ENCODE measurements around the gene TIMM13.
A peak's percentile ranks its signal among the peaks of the same experiment; 100 is the strongest.

The TIMM13 gene

GRCh38 chr19:2382530-2383222 lies 44.7 kb downstream of the TIMM13 start:
- peak in 1 of 3 donors; percentile 33 for DNase-seq
- Histone ChIP-seq H3K9me3 (ENCODE audit: control extremely low read depth in 1 of 5, control insufficient read depth in 4 of 5, insufficient read depth in 2 of 5, low read depth in 1 of 5, low read length in 4 of 5) (peaks cover 0 to 7% (median 3%) of the 10 kb centered on the region in 5 experiments), H3K4me1 (ENCODE audit: control extremely low read depth in 1 of 4, control insufficient read depth in 4 of 4, insufficient read depth in 4 of 4, low read length in 3 of 4) (peaks cover 0 to 12% (median 5%) of the 10 kb centered on the region in 4 experiments), H3K4me3 (ENCODE audit: control insufficient read depth in 1 of 7, extremely low read depth in 1 of 7, insufficient read depth in 4 of 7, low read depth in 2 of 7, low read length in 6 of 7) (no peak overlapping the region), H3K27me3 (replicated peaks in 2 of 5; ENCODE audit: control insufficient read depth in 4 of 5, insufficient read depth in 5 of 5, low read length in 4 of 5) (no peaks in the 10 kb centered on the region), H3K36me3 (ENCODE audit: control insufficient read depth in 4 of 4, insufficient read depth in 4 of 4, low read length in 3 of 4) (no peaks in the 10 kb centered on the region), H3K27ac (ENCODE audit: insufficient read depth in 1 of 2, low read depth in 1 of 2, low read length in 2 of 2, poor library complexity in 1 of 2, severe bottlenecking in 2 of 2) (no peak overlapping the region)
- POLR2A ChIA-PET = interaction anchor here (0.9 kb wide), 1 partner anchor 85 kb away, joined by 3 read pairs; no protein-coding TSS in a partner anchor
- WGBS (ENCODE audit: insufficient coverage) = 97% methylated on average over 8 of the region's 13 CpGs
- CTCF ChIA-PET = interaction anchor here (1.5 to 1.9 kb wide), 3 partner anchors 10 to 45 kb away, joined by 3 to 5 read pairs (median 5); no protein-coding TSS in a partner anchor

- ChIA-PET CTCF (interaction anchor here (2.2 to 2.7 kb wide), 2 partner anchors 11 to 13 kb away, joined by 7 to 10 read pairs; no protein-coding TSS in a partner anchor), POLR2A (no interaction called here)
- DNase-seq = peak in 2 of 3 donors; percentile 30 to 51
- no peaks in the 10 kb centered on the region for H3K36me3 ChIP-seq (ENCODE audit: control insufficient read depth in 4 of 4, insufficient read depth in 4 of 4, low read length in 3 of 4)
- no peaks in the 10 kb centered on the region for H3K27me3 ChIP-seq (replicated peaks in 2 of 5; ENCODE audit: control insufficient read depth in 4 of 5, insufficient read depth in 5 of 5, low read length in 4 of 5)
- peaks cover 0 to 12% (median 5%) of the 10 kb centered on the region in 4 experiments for H3K4me1 ChIP-seq (ENCODE audit: control extremely low read depth in 1 of 4, control insufficient read depth in 4 of 4, insufficient read depth in 4 of 4, low read length in 3 of 4)
- 91% methylated on average over 10 of the region's 18 CpGs for WGBS (ENCODE audit: insufficient coverage)
- peaks cover 0 to 7% (median 3%) of the 10 kb centered on the region in 5 experiments for H3K9me3 ChIP-seq (ENCODE audit: control extremely low read depth in 1 of 5, control insufficient read depth in 4 of 5, insufficient read depth in 2 of 5, low read depth in 1 of 5, low read length in 4 of 5)
- no peak overlapping the region for H3K27ac ChIP-seq (ENCODE audit: insufficient read depth in 1 of 2, low read depth in 1 of 2, low read length in 2 of 2, poor library complexity in 1 of 2, severe bottlenecking in 2 of 2)
- no peak overlapping the region for H3K4me3 ChIP-seq (ENCODE audit: control insufficient read depth in 1 of 7, extremely low read depth in 1 of 7, insufficient read depth in 4 of 7, low read depth in 2 of 7, low read length in 6 of 7)
Observed at GRCh38 chr19:2381148-2381820, 46.1 kb downstream of the TIMM13 start.

GRCh38 chr19:2380567-2380966 lies 46.8 kb downstream of the TIMM13 start:
- H3K4me1 ChIP-seq (ENCODE audit: control extremely low read depth in 1 of 4, control insufficient read depth in 4 of 4, insufficient read depth in 4 of 4, low read length in 3 of 4) = peaks cover 0 to 11% (median 5%) of the 10 kb centered on the region in 4 experiments

GRCh38 chr19:2376784-2377519 lies 50.4 kb downstream of the TIMM13 start:
- WGBS (ENCODE audit: insufficient coverage) = 99% methylated on average over 9 of the region's 15 CpGs

More at GRCh38 chr19:2380567-2380966, 46.8 kb downstream of the TIMM13 start:
- ChIA-PET CTCF (interaction anchor here (1.0 to 2.7 kb wide), 5 partner anchors 12 to 27 kb away, joined by 3 to 10 read pairs (median 3); no protein-coding TSS in a partner anchor), POLR2A (no interaction called here)
- Histone ChIP-seq H3K27ac (ENCODE audit: insufficient read depth in 1 of 2, low read depth in 1 of 2, low read length in 2 of 2, poor library complexity in 1 of 2, severe bottlenecking in 2 of 2) (no peak overlapping the region), H3K9me3 (ENCODE audit: control extremely low read depth in 1 of 5, control insufficient read depth in 4 of 5, insufficient read depth in 2 of 5, low read depth in 1 of 5, low read length in 4 of 5) (peaks cover 0 to 7% (median 3%) of the 10 kb centered on the region in 5 experiments), H3K4me3 (ENCODE audit: control insufficient read depth in 1 of 7, extremely low read depth in 1 of 7, insufficient read depth in 4 of 7, low read depth in 2 of 7, low read length in 6 of 7) (no peak overlapping the region), H3K36me3 (ENCODE audit: control insufficient read depth in 4 of 4, insufficient read depth in 4 of 4, low read length in 3 of 4) (no peaks in the 10 kb centered on the region), H3K27me3 (replicated peaks in 2 of 5; ENCODE audit: control insufficient read depth in 4 of 5, insufficient read depth in 5 of 5, low read length in 4 of 5) (no peaks in the 10 kb centered on the region)
- no peak for DNase-seq
- WGBS (ENCODE audit: insufficient coverage) = 100% methylated on average over 2 of the region's 2 CpGs

More at GRCh38 chr19:2376784-2377519, 50.4 kb downstream of the TIMM13 start:
- no peaks in the 10 kb centered on the region for H3K4me1 ChIP-seq (ENCODE audit: control extremely low read depth in 1 of 4, control insufficient read depth in 4 of 4, insufficient read depth in 4 of 4, low read length in 3 of 4)
- no peaks in the 10 kb centered on the region for H3K27me3 ChIP-seq (replicated peaks in 2 of 5; ENCODE audit: control insufficient read depth in 4 of 5, insufficient read depth in 5 of 5, low read length in 4 of 5)
- H3K9me3 ChIP-seq (ENCODE audit: control extremely low read depth in 1 of 5, control insufficient read depth in 4 of 5, insufficient read depth in 2 of 5, low read depth in 1 of 5, low read length in 4 of 5) = peaks cover 0 to 7% (median 3%) of the 10 kb centered on the region in 5 experiments
- H3K27ac ChIP-seq (ENCODE audit: insufficient read depth in 1 of 2, low read depth in 1 of 2, low read length in 2 of 2, poor library complexity in 1 of 2, severe bottlenecking in 2 of 2) = no peak overlapping the region
- no peak overlapping the region for H3K4me3 ChIP-seq (ENCODE audit: control insufficient read depth in 1 of 7, extremely low read depth in 1 of 7, insufficient read depth in 4 of 7, low read depth in 2 of 7, low read length in 6 of 7)
- ChIA-PET POLR2A (no interaction called here), CTCF (no interaction called here)
- no peaks in the 10 kb centered on the region for H3K36me3 ChIP-seq (ENCODE audit: control insufficient read depth in 4 of 4, insufficient read depth in 4 of 4, low read length in 3 of 4)
- no peak for DNase-seq
